ENCODE results near the gene ACMSD. TPM values are rescaled to one million over a fixed set of nuclear protein-coding genes. Genes with fewer than 3 reads are reported as not detected.

Gene ACMSD
- total and polyA plus RNA-seq, 2 of the 13 experiments (the other 11 are each of a cell fraction or from before 2014, with no cell fraction given), result not detected

DNA sequence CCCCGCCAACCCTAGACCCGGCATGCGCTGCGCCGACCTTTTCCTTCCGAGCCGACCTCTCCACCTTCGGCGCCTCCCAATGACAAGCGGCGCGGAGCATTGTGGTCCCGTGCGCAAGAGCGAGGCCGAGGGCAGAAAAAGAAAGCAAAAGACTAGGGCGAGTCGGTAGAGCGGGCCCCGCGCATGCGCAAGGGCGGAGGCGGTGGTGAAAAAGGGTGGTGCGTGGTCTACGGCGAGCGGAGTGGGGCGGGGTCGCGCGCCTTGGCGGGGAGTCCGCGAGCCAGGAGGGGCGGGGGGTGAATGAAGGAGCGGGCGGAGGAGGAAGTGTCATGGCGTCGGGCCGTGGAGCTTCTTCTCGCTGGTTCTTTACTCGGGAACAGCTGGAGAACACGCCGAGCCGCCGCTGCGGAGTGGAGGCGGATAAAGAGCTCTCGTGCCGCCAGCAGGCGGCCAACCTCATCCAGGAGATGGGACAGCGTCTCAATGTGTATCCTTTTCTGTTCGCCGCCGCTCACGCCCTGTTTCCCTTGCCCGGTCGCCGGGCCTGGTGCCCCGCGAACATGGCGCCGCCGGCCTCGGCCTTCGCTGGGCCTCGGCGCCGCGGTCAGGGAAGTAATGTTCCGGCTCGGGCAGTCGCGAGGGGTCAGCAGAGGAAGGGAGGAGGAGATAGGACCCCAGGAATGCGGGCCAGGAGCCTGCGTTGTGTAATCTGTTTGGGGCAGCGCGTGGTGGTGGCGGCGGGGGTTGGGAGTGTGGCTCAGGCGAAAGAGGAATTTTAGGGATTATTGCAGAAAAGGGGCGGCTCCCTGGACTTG, 80.3 kb downstream of the ACMSD start, which contains the start of gene CCNT2 (continued):
- TF ChIP-seq, protein P1, sequence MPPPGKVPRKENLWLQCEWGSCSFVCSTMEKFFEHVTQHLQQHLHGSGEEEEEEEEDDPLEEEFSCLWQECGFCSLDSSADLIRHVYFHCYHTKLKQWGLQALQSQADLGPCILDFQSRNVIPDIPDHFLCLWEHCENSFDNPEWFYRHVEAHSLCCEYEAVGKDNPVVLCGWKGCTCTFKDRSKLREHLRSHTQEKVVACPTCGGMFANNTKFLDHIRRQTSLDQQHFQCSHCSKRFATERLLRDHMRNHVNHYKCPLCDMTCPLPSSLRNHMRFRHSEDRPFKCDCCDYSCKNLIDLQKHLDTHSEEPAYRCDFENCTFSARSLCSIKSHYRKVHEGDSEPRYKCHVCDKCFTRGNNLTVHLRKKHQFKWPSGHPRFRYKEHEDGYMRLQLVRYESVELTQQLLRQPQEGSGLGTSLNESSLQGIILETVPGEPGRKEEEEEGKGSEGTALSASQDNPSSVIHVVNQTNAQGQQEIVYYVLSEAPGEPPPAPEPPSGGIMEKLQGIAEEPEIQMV (CRISPR knock-in tag; IDR thresholded peaks at IDR 0.05; ENCODE audit: low read depth), result peak; percentile 73; the same call in 1 of the 2 replicates
- TF ChIP-seq, protein P2, sequence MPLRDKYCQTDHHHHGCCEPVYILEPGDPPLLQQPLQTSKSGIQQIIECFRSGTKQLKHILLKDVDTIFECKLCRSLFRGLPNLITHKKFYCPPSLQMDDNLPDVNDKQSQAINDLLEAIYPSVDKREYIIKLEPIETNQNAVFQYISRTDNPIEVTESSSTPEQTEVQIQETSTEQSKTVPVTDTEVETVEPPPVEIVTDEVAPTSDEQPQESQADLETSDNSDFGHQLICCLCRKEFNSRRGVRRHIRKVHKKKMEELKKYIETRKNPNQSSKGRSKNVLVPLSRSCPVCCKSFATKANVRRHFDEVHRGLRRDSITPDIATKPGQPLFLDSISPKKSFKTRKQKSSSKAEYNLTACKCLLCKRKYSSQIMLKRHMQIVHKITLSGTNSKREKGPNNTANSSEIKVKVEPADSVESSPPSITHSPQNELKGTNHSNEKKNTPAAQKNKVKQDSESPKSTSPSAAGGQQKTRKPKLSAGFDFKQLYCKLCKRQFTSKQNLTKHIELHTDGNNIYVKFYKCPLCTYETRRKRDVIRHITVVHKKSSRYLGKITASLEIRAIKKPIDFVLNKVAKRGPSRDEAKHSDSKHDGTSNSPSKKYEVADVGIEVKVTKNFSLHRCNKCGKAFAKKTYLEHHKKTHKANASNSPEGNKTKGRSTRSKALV (CRISPR knock-in tag; IDR thresholded peaks at IDR 0.05), result no peak
- TF ChIP-seq KMT2A (CRISPR knock-in tag; IDR thresholded peaks at IDR 0.05), result peak; percentile 69; the same call in 1 of the 2 replicates
- 0 out of 2 replicates have a peak, but pooled peaks have one; percentile 44 for TF ChIP-seq GFI1 (CRISPR knock-in tag; IDR thresholded peaks at IDR 0.05; ENCODE audit: borderline replicate concordance)
- peak; percentile 86; the same call in 1 of the 2 replicates for TF ChIP-seq ZFP37 (CRISPR knock-in tag; IDR thresholded peaks at IDR 0.05; ENCODE audit: borderline replicate concordance)
- peak; percentile 88 for TF ChIP-seq ZNF746 (CRISPR knock-in tag; IDR thresholded peaks at IDR 0.05)
- TF ChIP-seq NR2C2 (CRISPR knock-in tag; IDR thresholded peaks at IDR 0.05; ENCODE audit: borderline replicate concordance), result peak; percentile 97
- TF ChIP-seq HIVEP1 (CRISPR knock-in tag; IDR thresholded peaks at IDR 0.05), result peak; percentile 82; the same call in 1 of the 2 replicates
- 0 out of 2 replicates have a peak, but pooled peaks have one; percentile 62 for TF ChIP-seq ZNF251 (CRISPR knock-in tag; IDR thresholded peaks at IDR 0.05)
- peak; percentile 99 for TF ChIP-seq ASH2L (IDR thresholded peaks at IDR 0.05; ENCODE audit: insufficient read length, low read depth, low read length)
- no peak for TF ChIP-seq ZNF678 (CRISPR knock-in tag; IDR thresholded peaks at IDR 0.05)
- TF ChIP-seq, protein P3, sequence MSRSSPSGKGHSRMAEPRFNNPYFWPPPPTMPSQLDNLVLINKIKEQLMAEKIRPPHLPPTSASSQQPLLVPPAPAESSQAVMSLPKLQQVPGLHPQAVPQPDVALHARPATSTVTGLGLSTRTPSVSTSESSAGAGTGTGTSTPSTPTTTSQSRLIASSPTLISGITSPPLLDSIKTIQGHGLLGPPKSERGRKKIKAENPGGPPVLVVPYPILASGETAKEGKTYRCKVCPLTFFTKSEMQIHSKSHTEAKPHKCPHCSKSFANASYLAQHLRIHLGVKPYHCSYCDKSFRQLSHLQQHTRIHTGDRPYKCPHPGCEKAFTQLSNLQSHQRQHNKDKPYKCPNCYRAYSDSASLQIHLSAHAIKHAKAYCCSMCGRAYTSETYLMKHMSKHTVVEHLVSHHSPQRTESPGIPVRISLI (CRISPR knock-in tag; IDR thresholded peaks at IDR 0.05; ENCODE audit: borderline replicate concordance), result no peak; the same call in 1 of the 2 replicates
- TF ChIP-seq, protein P4, sequence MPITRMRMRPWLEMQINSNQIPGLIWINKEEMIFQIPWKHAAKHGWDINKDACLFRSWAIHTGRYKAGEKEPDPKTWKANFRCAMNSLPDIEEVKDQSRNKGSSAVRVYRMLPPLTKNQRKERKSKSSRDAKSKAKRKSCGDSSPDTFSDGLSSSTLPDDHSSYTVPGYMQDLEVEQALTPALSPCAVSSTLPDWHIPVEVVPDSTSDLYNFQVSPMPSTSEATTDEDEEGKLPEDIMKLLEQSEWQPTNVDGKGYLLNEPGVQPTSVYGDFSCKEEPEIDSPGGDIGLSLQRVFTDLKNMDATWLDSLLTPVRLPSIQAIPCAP (CRISPR knock-in tag; IDR thresholded peaks at IDR 0.05; ENCODE audit: low read depth), result 0 out of 2 replicates have a peak, but pooled peaks have one; percentile 73
- TF ChIP-seq, protein P5, sequence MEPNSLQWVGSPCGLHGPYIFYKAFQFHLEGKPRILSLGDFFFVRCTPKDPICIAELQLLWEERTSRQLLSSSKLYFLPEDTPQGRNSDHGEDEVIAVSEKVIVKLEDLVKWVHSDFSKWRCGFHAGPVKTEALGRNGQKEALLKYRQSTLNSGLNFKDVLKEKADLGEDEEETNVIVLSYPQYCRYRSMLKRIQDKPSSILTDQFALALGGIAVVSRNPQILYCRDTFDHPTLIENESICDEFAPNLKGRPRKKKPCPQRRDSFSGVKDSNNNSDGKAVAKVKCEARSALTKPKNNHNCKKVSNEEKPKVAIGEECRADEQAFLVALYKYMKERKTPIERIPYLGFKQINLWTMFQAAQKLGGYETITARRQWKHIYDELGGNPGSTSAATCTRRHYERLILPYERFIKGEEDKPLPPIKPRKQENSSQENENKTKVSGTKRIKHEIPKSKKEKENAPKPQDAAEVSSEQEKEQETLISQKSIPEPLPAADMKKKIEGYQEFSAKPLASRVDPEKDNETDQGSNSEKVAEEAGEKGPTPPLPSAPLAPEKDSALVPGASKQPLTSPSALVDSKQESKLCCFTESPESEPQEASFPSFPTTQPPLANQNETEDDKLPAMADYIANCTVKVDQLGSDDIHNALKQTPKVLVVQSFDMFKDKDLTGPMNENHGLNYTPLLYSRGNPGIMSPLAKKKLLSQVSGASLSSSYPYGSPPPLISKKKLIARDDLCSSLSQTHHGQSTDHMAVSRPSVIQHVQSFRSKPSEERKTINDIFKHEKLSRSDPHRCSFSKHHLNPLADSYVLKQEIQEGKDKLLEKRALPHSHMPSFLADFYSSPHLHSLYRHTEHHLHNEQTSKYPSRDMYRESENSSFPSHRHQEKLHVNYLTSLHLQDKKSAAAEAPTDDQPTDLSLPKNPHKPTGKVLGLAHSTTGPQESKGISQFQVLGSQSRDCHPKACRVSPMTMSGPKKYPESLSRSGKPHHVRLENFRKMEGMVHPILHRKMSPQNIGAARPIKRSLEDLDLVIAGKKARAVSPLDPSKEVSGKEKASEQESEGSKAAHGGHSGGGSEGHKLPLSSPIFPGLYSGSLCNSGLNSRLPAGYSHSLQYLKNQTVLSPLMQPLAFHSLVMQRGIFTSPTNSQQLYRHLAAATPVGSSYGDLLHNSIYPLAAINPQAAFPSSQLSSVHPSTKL (CRISPR knock-in tag; IDR thresholded peaks at IDR 0.05), result peak; percentile 28; the same call in 1 of the 2 replicates
- peak; percentile 76 for TF ChIP-seq MEF2D (CRISPR knock-in tag; IDR thresholded peaks at IDR 0.05)
